ENCODE results near the gene UBR4. TPM values are rescaled to one million over a fixed set of nuclear protein-coding genes. Genes with fewer than 3 reads are reported as not detected.

UBR4 gene
- total RNA-seq, 1 experiment from 2014 or later: 38.8 TPM

DNA sequence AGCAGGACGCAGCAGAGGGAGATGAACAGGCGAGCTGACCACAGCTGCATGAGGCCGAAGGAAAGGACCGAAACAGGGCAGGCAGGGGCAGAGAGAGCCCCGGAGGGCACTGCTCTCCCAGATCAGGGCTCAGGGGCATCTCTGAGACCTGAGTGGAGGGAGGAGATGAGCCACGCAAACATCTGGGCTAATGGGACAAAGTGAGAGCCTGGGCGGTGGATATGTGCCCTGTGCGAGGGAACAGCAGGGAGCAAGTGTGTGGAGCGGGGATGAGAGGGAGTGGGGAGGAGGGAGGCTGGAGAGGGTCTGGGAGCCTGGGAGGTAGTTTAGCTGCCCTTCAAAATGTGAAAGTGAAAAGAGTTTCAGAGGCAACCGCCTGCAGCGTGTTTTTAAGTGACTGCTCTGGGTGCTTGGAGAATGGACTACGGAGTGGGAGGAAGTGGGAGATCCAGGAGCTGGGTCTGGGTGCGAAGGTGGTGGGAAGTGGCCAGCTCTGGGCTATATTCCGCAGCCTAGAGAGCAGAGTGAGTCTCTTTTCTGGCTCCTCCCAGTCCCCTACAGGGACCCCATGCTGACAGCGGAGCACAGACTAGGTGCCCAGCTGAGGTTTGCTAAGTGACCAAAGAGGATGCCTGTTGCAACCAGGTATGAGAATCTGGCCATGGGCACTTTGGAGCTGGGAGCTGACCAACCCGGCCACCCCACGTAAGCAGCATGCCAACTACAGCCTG lies 139.0 kb downstream of the UBR4 start:
- DNase-seq (ENCODE audit: low read depth): no peak
- in situ Hi-C loops (cut with HindIII; ENCODE audit: low pct_unique_long_range_greater_than_20kb, low sequenced_read_pairs): no loop called here

DNA sequence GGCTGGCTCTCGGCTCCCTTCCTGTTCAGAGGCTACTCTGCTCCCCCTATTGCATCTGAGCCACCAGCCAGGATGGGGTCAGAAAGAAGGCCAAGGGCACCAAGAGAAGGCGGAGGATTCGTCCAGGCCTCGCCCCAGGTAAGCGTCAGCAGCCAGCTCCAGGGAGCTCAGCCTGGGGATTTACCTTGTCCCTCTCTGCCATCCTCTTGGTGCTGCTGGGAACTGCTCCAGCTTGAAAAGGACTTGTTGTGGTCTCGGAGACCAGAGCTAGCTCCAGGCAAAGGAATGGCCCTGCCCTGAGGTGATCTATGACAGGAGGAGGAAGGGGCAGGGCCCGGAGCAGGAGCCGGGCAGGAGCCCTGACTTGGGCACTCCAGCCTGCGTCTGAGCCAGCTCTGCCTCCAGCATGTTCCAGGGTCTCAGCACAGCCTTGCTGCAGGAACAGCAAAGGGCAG lies 139.8 kb downstream of the UBR4 start:
- no peak for DNase-seq (ENCODE audit: low read depth)
- in situ Hi-C loops (cut with HindIII; ENCODE audit: low pct_unique_long_range_greater_than_20kb, low sequenced_read_pairs): no loop called here

GRCh38 chr1:19068639-19069276 lies 141.3 kb downstream of the UBR4 start:
- in situ Hi-C loops (cut with HindIII; ENCODE audit: low pct_unique_long_range_greater_than_20kb, low sequenced_read_pairs): no loop called here
- no peak for DNase-seq (ENCODE audit: low read depth)

DNA sequence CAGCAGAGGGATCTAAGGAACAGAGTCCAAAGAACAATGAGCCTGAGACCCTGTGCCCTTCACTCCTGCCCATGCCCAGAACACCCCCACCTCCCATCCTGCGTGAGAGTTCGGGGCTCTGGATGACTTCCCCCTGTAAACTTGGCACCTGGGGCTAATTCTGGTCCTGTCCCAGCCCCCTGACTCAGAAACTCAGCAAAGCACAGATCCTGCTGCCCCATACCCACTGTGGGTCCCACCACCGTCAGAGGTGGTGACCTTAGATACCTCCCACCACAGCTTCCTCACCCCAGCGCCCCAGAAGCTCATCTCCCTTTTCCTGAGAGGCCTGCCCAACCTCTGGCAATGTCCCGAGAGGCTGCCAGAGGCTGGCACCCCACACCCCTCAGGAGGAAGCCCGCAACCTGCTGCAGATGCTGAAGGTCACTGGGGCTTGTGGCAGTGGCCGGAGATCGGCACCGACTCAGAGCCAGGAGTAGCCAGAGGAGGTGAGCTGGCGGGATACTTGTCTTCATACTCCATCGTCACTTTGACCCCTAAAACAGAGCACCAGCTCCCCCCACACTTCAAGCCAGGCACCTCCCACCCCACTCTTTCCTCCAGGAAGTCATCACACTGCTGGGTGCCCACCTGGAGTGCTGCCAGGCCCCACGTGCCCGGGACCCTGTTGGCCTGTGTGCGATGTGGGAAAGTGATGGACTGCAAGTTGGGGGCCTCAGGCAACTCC lies 142.0 kb downstream of the UBR4 start:
- in situ Hi-C loops (cut with HindIII; ENCODE audit: low pct_unique_long_range_greater_than_20kb, low sequenced_read_pairs): no loop called here

DNA sequence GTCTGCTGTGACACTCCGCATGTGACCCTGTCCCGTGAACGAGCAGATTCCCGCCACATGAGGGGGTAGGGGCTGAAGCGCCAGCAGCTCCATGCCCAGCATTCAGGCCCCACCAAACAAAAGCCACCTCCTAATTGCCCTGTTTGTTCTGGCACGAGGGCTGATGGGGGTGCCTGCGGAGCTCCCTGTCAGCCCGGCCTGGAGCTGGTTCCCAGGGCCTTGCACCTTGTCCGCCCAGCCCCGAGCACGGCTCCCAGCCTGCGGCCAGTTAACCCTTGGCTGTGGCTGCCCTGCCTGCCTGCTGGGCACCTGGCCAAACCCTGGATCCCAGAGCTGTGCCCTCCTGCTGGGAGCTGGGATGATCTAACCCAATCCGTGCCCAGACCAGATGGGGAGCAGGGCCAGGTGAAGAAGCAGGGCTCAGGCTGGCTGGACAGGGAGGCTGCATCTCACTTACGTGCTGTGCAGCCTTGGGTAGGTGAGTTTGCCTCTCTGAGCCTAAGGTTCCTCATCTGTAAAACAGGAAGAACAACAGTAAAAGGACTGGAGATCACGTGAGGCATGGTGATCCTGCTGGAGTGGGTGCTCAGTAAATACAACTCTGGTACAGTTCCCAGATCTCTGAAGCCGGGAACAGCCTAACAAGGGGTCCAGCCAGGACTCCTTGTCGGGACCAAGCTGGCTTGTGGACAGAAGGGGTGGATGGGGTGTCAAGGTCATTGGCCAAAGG lies 142.7 kb downstream of the UBR4 start:
- in situ Hi-C loops (cut with HindIII; ENCODE audit: low pct_unique_long_range_greater_than_20kb, low sequenced_read_pairs): no loop called here

More for the DNA sequence above, 142.0 kb downstream of the UBR4 start:
- DNase-seq (ENCODE audit: low read depth): no peak

GRCh38 chr1:19066874-19067181 lies 143.2 kb downstream of the UBR4 start:
- in situ Hi-C loops (cut with HindIII; ENCODE audit: low pct_unique_long_range_greater_than_20kb, low sequenced_read_pairs): no loop called here
- no peak for DNase-seq (ENCODE audit: low read depth)

More for the DNA sequence above, 142.7 kb downstream of the UBR4 start:
- DNase-seq (ENCODE audit: low read depth): no peak

DNA sequence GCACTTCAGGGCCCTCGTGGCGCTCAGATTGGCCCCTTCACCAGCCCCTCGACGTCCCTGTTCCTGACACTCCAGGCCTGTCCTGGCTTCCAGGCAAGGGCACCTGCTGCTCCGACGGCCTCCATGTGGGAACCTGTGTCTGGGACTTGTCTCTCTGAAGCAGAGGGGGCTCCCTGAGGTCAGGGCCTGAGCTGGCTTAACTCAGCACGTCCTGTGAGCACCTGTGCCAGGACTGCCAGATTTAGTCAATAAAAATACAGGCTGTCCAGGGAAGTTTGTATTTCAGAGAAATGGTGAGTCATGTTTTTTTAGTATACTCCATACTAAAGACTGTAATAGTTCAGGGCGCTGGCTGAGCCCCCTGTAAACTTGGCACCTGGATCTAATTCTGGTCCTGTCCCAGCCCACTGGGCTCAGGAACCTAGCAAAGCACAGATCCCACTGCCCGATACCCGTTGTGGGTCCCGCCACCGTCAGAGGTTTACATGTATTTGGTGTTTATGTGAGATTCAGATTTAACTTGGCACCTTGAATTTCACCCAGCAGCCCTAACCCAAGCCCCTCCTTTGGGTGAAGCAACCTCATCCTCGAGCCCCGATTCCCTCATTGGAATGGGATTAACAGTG lies 143.7 kb downstream of the UBR4 start:
- DNase-seq (ENCODE audit: low read depth): no peak
- in situ Hi-C loops (cut with HindIII; ENCODE audit: low pct_unique_long_range_greater_than_20kb, low sequenced_read_pairs): no loop called here

DNA sequence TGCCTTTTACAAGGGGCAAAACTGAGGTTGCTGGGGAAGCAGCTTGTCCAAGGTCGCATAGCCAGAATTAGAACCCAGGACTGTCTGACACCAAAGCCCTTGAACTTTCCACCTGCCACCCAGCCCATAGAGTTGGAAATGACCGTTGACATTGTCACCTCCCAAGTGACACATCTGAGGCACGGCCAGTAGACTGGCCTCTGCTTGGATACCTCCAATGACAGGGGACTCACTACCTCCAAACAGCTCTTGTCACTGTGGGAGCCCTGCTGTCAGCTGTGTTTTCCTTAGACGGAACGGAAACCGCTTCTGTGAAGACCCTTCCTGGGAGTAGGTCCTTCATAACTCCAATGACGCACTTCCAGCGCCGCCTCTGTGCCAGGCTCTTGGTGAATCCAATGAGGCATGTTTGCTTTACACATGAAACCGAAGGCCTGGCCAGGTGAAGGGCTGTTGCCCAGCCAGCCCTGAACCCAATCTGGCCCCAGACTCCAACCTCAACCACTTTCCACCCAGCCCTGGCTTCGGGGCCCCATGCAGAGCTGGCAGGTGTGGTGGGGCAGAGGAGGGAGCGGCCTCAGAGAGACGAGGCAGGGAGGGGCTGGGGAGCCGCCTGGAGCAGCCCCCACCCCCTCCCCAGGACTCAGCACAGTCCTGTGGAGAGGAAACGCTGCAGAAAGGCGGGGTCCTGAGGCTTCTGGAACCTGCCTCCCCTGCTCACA lies 144.4 kb downstream of the UBR4 start:
- DNase-seq (ENCODE audit: low read depth): no peak
- in situ Hi-C loops (cut with HindIII; ENCODE audit: low pct_unique_long_range_greater_than_20kb, low sequenced_read_pairs): no loop called here

DNA sequence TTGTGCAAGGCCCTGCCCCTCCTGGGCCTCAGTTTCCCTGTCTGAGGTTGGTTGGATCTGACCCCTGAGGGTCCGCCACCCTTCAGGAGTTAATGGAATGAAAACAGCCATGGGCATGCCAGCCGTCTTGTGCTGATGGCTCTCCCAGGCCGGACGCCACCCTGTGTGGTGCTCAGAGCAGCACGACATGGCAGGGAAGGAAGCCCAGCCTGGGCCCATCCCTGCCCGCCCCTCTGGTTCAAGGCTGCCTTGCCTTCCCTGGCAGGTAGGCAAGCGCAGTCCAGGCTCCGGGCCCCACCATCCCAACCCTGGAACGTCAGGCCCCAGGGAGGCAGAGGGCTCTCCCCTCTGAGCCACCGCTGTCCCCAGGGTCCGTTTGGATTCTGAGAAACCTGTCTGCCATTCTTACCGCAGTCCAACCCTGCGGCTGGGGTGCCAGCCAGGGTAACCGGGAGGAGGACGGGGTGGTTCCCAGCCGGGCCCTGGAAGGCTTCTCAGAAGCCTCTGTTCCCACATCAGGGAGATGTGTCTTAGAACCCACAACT lies 145.1 kb downstream of the UBR4 start:
- DNase-seq (ENCODE audit: low read depth): no peak
- in situ Hi-C loops (cut with HindIII; ENCODE audit: low pct_unique_long_range_greater_than_20kb, low sequenced_read_pairs): no loop called here

DNA sequence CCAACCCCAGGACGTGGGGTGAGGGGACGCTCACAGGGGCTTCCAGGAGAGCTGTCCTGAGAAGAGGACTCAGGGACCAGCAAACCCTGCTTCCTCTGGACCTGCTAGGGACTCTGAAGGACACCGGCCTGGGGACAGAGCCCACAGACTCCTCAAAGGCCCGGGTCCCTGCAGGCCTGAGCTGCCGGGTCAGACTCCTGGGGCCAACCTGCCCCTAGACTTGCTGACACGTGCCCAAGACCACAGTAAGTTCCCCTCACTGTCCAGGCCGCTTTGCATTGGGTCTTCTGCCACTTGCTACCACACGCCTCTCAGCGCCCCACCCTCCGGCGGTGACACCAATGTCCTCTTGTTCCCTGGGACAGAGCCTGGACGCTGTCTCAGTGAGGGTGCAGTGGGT lies 146.9 kb downstream of the UBR4 start:
- DNase-seq (ENCODE audit: low read depth): no peak
- in situ Hi-C loops (cut with HindIII; ENCODE audit: low pct_unique_long_range_greater_than_20kb, low sequenced_read_pairs): no loop called here

DNA sequence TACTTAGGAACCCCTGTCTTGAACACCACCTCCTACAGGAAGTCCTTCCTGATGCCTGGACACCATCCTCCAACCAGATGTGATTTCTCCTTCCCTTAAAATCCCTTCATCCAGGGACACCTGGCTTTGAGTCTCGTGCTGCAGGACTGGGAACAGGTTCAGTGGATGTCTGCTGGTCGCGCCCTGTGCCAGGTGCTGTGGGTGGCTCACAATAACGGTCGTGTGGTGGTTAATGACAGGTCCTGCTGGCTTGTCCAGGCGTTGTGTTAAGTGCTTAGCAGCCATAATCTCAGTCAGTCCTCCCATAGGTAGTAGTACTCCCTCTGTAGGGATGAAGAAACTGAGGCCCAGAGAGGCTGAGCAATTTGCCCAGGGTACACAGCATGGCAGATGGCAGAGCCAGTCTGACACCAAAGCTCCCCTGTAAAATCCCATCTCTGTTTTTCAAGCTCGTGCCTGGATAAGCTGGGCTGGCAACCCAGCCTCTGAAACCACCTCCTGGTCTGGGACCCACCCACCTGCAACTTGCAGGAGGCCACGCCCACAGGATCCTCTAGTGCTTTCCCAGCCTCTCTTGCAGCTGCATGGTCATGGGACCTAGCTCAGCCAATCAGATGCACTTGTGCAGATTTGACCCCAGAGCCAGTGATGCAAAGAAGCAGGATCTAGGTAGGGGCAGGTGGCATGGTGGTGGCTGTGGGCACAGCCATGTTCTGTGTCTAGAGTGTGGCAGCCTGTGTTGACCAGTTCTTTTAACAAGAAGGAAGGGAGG lies 147.6 kb downstream of the UBR4 start:
- no peak for DNase-seq (ENCODE audit: low read depth)
- in situ Hi-C loops (cut with HindIII; ENCODE audit: low pct_unique_long_range_greater_than_20kb, low sequenced_read_pairs): no loop called here

- in situ Hi-C loops (cut with HindIII; ENCODE audit: low pct_unique_long_range_greater_than_20kb, low sequenced_read_pairs): no loop called here
These were observed 148.3 kb downstream of the UBR4 start for GRCh38 chr1:19061798-19062197.

GRCh38 chr1:19061343-19061742 lies 148.7 kb downstream of the UBR4 start:
- no peak for DNase-seq (ENCODE audit: low read depth)
- in situ Hi-C loops (cut with HindIII; ENCODE audit: low pct_unique_long_range_greater_than_20kb, low sequenced_read_pairs): no loop called here

More at GRCh38 chr1:19061798-19062197, 148.3 kb downstream of the UBR4 start:
- no peak for DNase-seq (ENCODE audit: low read depth)

- in situ Hi-C loops (cut with HindIII; ENCODE audit: low pct_unique_long_range_greater_than_20kb, low sequenced_read_pairs): no loop called here
- DNase-seq (ENCODE audit: low read depth): no peak
These were observed 150.3 kb downstream of the UBR4 start for GRCh38 chr1:19059773-19060172.

DNA sequence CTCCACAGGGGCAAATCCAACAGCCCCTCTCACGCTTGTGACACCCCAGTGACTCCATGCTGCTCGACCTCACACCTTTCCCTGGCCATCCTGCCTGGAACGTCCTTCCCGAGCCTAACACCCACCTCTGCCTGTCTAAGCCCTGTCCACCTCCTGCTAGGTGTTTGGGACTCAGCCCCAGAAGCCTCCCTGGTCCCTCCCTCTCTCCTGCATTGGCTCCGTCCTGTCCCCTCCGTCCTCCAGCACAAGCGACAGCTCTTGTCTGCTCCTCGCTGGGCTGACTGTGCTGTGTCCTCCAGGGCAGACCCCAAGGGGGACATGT lies 151.6 kb downstream of the UBR4 start:
- DNase-seq (ENCODE audit: low read depth): no peak
- in situ Hi-C loops (cut with HindIII; ENCODE audit: low pct_unique_long_range_greater_than_20kb, low sequenced_read_pairs): no loop called here

- in situ Hi-C loops (cut with HindIII; ENCODE audit: low pct_unique_long_range_greater_than_20kb, low sequenced_read_pairs): no loop called here
- no peak for DNase-seq (ENCODE audit: low read depth)
These were observed 152.1 kb downstream of the UBR4 start for GRCh38 chr1:19057784-19058475.

Measured in Caki2 (cell line).